HepG2 (cell line): Measurements from ENCODE around the gene LYRM2. TPM values are rescaled to one million over a fixed set of nuclear protein-coding genes. Genes with fewer than 3 reads are reported as not detected.

Source experiments
- ATAC-seq: fragments of 200-7000 bp; cut with Tn5 transposase; 3 replicates; pipeline ENCODE4 v1.9.1; 2020; ENCODE audit warnings: mild to moderate bottlenecking, moderate library complexity
- BruUV-seq: library from RNA; stranded (reverse); fragments of 400-500 nt; replicated peaks from 2 replicates; lab custom pipeline; 2021; lab: Mats Ljungman, UMichigan
- CTCF ChIA-PET: fragments of 300-600 bp; formaldehyde crosslinking; extraction: SDS; loops from one replicate; lab custom pipeline; 2021; ENCODE audit warnings: low total read pairs, inconsistent platforms, low intra/inter-chr PET ratio; lab: Yijun Ruan, JAX
- POLR2A ChIA-PET: fragments of 350-600 bp; sonication (Branson Sonifier 250); formaldehyde crosslinking; loops from one replicate; lab custom pipeline; 2020; ENCODE audit warnings: antibody characterized with exemption, inconsistent platforms; lab: Yijun Ruan, JAX
- DNase-seq: peaks from one replicate; pipeline ENCODE4 v3.0.0-alpha.2; 2015; ENCODE audit warnings: low spot score
- FAIRE-seq: peaks from 3 replicates; lab custom pipeline; 2011; peaks lifted over from hg19 to GRCh38; lab: Jason Lieb, UNC
- H2AFZ ChIP-seq: one replicate; pipeline ENCODE4 v1.6.1; 2011; ENCODE audit warnings: low read length, inconsistent platforms
- H3K27ac ChIP-seq: fragments of 300-600 bp; 3 replicates; pipeline ENCODE4 v1.8.0; 2011; ENCODE audit warnings: mixed run types, mild to moderate bottlenecking, mixed read lengths, low read length, inconsistent platforms; ENCODE audit not compliant: insufficient read depth; ENCODE audit errors: extremely low read length
- H3K27me3 ChIP-seq, 2 experiments: fragments of 200-600 bp in 1 of 2; 2 replicates in 1 of 2; 3 replicates in 1 of 2; pipeline versions ENCODE4 v1.6.0 to v1.8.0; 2011; ENCODE audit warnings: low read length in 2 of 2, mild to moderate bottlenecking in 2 of 2, moderate library complexity in 2 of 2, inconsistent platforms in 1 of 2; ENCODE audit not compliant: insufficient read depth in 2 of 2, control insufficient read depth in 1 of 2
- H3K36me3 ChIP-seq, 2 experiments: fragments of 200-600 bp in 1 of 2; replicated peaks in 1 of 2; 2 replicates in 1 of 2; 3 replicates in 1 of 2; pipeline versions ENCODE4 v1.5.1 to v1.8.0; 2011; ENCODE audit warnings: low read length in 2 of 2, inconsistent platforms in 1 of 2; ENCODE audit not compliant: insufficient read depth in 2 of 2, control insufficient read depth in 1 of 2
- H3K4me1 ChIP-seq: 2 replicates; pipeline ENCODE4 v1.5.1; 2012; ENCODE audit warnings: low read length, inconsistent platforms; ENCODE audit not compliant: insufficient read depth
- H3K4me2 ChIP-seq: 2 replicates; pipeline ENCODE4 v1.6.0; 2011; ENCODE audit warnings: low read depth, low read length, inconsistent platforms
- H3K4me3 ChIP-seq, 3 experiments: fragments of 200-600 bp in 1 of 3; sonication (generic), shearing (Covaris generic) in 1 of 3; replicated peaks in 1 of 3; 2 replicates each; pipeline ENCODE4 v1.5.1; 2011 to 2016; ENCODE audit warnings: low read length in 3 of 3, inconsistent platforms in 2 of 3, low read depth in 2 of 3, mild to moderate bottlenecking in 2 of 3, control low read depth in 1 of 3, mixed read lengths in 1 of 3; ENCODE audit not compliant: insufficient read depth in 1 of 3
- H3K79me2 ChIP-seq: one replicate; pipeline ENCODE4 v1.6.1; 2011; ENCODE audit warnings: low read length, inconsistent platforms; ENCODE audit not compliant: insufficient read depth
- H3K9ac ChIP-seq: 2 replicates; pipeline ENCODE4 v1.6.0; 2011; ENCODE audit warnings: mild to moderate bottlenecking, low read depth, low read length, inconsistent platforms; ENCODE audit not compliant: insufficient read depth
- H3K9me3 ChIP-seq: 2 replicates; pipeline ENCODE4 v1.5.1; 2012; ENCODE audit warnings: mild to moderate bottlenecking, low read length
- H4K20me1 ChIP-seq: 2 replicates; pipeline ENCODE4 v1.6.0; 2011; ENCODE audit warnings: inconsistent platforms, mild to moderate bottlenecking, low read length, moderate library complexity; ENCODE audit not compliant: insufficient read depth
- CEBPB ChIP-seq: IDR thresholded peaks from 2 replicates; pipeline ENCODE4 v1.6.1; 2011; ENCODE audit warnings: low read depth, low read length, improper control_type of control experiment, borderline replicate concordance
- CTCF ChIP-seq: sonication (generic); formaldehyde crosslinking; IDR thresholded peaks from 2 replicates; pipeline ENCODE4 v1.5.0; 2020; ENCODE audit warnings: mild to moderate bottlenecking, missing genetic modification reagents, moderate library complexity
- HMGXB3 ChIP-seq: sonication (generic); formaldehyde crosslinking; IDR thresholded peaks from 2 replicates; pipeline ENCODE4 v1.4.0; 2020; ENCODE audit warnings: missing genetic modification reagents, borderline replicate concordance
- NFYC ChIP-seq: IDR thresholded peaks from 2 replicates; pipeline ENCODE4 v1.6.1; 2016; ENCODE audit warnings: missing genetic modification reagents, missing compliant biosample characterization
- SNAPC2 ChIP-seq: sonication (generic); formaldehyde crosslinking; IDR thresholded peaks from 2 replicates; pipeline ENCODE4 v1.8.1; 2022; ENCODE audit warnings: mild to moderate bottlenecking, missing genetic modification reagents
- SNRNP70 ChIP-seq: fragments of 200-400 bp; formaldehyde crosslinking; IDR thresholded peaks from 2 replicates; pipeline ENCODE4 v1.6.1; 2017; ENCODE audit warnings: mild to moderate bottlenecking, low read depth, low read length, moderate library complexity
- ZBED4 ChIP-seq: sonication (generic); formaldehyde crosslinking; IDR thresholded peaks from 2 replicates; pipeline ENCODE4 v1.4.0; 2020; ENCODE audit warnings: missing genetic modification reagents, borderline replicate concordance
- ZFP62 ChIP-seq: sonication (generic); formaldehyde crosslinking; IDR thresholded peaks from 2 replicates; pipeline ENCODE4 v1.4.0; 2020; ENCODE audit warnings: missing genetic modification reagents
- ZMYM3 ChIP-seq: sonication (generic); formaldehyde crosslinking; IDR thresholded peaks from 2 replicates; pipeline ENCODE4 v1.5.1; 2020; ENCODE audit warnings: mild to moderate bottlenecking, missing genetic modification reagents
- ZNF468 ChIP-seq: sonication (generic); formaldehyde crosslinking; IDR thresholded peaks from 2 replicates; pipeline ENCODE4 v1.8.0; 2022; ENCODE audit warnings: mild to moderate bottlenecking, moderate library complexity, missing genetic modification reagents
- ZNF670 ChIP-seq: sonication (generic); formaldehyde crosslinking; IDR thresholded peaks from 2 replicates; pipeline ENCODE4 v1.8.0; 2022; ENCODE audit warnings: mild to moderate bottlenecking, missing genetic modification reagents, borderline replicate concordance
- WGBS: methylation state at CpG from one replicate; pipeline ENCODE4 v1.1.6; 2017; ENCODE audit warnings: low lambda C conversion rate; 5-methylcytosine and 5-hydroxymethylcytosine counted together
- in situ Hi-C: cut with HindIII; loops from 2 replicates; pipeline ENCODE4 v1.10.0; 2017; ENCODE audit warnings: low pct_unique_long_range_greater_than_20kb; ENCODE audit not compliant: extremely low pct_ligation_motif_present
- intact Hi-C: fragments of 100-400 bp; cut with micrococcal nuclease; formaldehyde crosslinking; loops from one replicate; pipeline ENCODE4 v1.10.0; 2022; ENCODE audit not compliant: unreplicated experiment
- polyA plus RNA-seq, 8 experiments: library from polyadenylated mRNA; depleted of rRNA in 3 of 8; stranded (reverse) in 7 of 8; unstranded in 1 of 8; fragments of >200 nt; fragmentation: Illumina TruSeq in 4 of 8; extraction: Trizol in 4 of 8; gene quantifications; 2 replicates each; pipeline versions ENCODE4 v1.2.1 to v1.2.3, GENCODE V29; 2011 to 2016; ENCODE audit warnings: low read depth in 4 of 8, missing spikeins in 1 of 8, mixed read lengths in 1 of 8; ENCODE audit not compliant: insufficient read depth in 1 of 8
- total RNA-seq, 5 experiments: library from RNA; depleted of rRNA; stranded (reverse); fragments of >200 nt; fragmentation: Illumina TruSeq; extraction: Trizol; gene quantifications; 2 replicates each; pipeline ENCODE4 v1.2.3, GENCODE V29; 2016; ENCODE audit warnings: low read depth in 1 of 5

Gene LYRM2
- total and polyA plus RNA-seq, 2 of the 13 experiments (the other 11 are each of a cell fraction or from before 2014, with no cell fraction given), result 17.8 to 32.6 TPM

- no peak for TF ChIP-seq HMGXB3
- no peak for TF ChIP-seq ZNF468 (CRISPR knock-in tag)
- TF ChIP-seq ZNF670 (CRISPR knock-in tag), result no peak
- TF ChIP-seq SNRNP70, result no peak
Observed at GRCh38 chr6:89599727-89600126, 38.8 kb downstream of the LYRM2 start (continued).

GRCh38 chr6:89597988-89598387 is 40.6 kb downstream of the LYRM2 start:
- BruUV-seq, result no TSS peak
- peak; percentile 64 for DNase-seq
- Histone ChIP-seq H3K79me2 (no peaks in the 10 kb centered on the region), H3K9ac (no peak overlapping the region), H3K4me3 (no peak overlapping the region), H2AFZ (no peak overlapping the region), H3K27ac (no peak overlapping the region), H3K4me1 (no peaks in the 10 kb centered on the region), H3K9me3 (no peaks in the 10 kb centered on the region), H3K4me2 (no peak overlapping the region), H3K36me3 (no peaks in the 10 kb centered on the region), H3K27me3 (no peaks in the 10 kb centered on the region), H4K20me1 (no peaks in the 10 kb centered on the region)
- ChIA-PET POLR2A (no interaction called here), CTCF (no interaction called here)
- intact Hi-C loops (loop anchor here (5.0 kb wide), 2 partner anchors 166 to 226 kb away; partner anchors contain the start of gene ANKRD6), in situ Hi-C loops (no loop called here)
- ATAC-seq, result peak; percentile 80
- FAIRE-seq, result peak; percentile 49
- WGBS, result 0% methylated on average over 3 of the region's 3 CpGs
- TF ChIP-seq CTCF (CRISPR knock-in tag), result peak; percentile 53
- TF ChIP-seq SNAPC2 (CRISPR knock-in tag), result no peak
- TF ChIP-seq ZMYM3 (CRISPR knock-in tag), result no peak
- TF ChIP-seq CEBPB, result peak; percentile 82
- no peak for TF ChIP-seq ZBED4 (CRISPR knock-in tag)
- TF ChIP-seq NFYC (CRISPR knock-in tag), result peak; percentile 76
- no peak for TF ChIP-seq ZFP62 (CRISPR knock-in tag)
